ACHN (cell line): Measurements from ENCODE around the gene KDM4C.

Source experiments
- DNase-seq: peaks from one replicate; pipeline ENCODE4 v3.0.0-alpha.2; 2015
- in situ Hi-C: cut with HindIII; loops from 2 replicates; pipeline ENCODE4 v1.10.0; 2017; ENCODE audit warnings: low sequenced_read_pairs, low pct_ligation_motif_present, low pct_unique_long_range_greater_than_20kb

The KDM4C gene

GRCh38 chr9:6884990-6885389 is 127.2 kb downstream of the KDM4C start:
- DNase-seq: no peak
- in situ Hi-C loops: no loop called here

- no peak for DNase-seq
- in situ Hi-C loops: no loop called here
Observed at GRCh38 chr9:6887051-6887450, 129.3 kb downstream of the KDM4C start.

GRCh38 chr9:6889868-6890267 is 132.1 kb downstream of the KDM4C start:
- no peak for DNase-seq
- in situ Hi-C loops: no loop called here

DNA sequence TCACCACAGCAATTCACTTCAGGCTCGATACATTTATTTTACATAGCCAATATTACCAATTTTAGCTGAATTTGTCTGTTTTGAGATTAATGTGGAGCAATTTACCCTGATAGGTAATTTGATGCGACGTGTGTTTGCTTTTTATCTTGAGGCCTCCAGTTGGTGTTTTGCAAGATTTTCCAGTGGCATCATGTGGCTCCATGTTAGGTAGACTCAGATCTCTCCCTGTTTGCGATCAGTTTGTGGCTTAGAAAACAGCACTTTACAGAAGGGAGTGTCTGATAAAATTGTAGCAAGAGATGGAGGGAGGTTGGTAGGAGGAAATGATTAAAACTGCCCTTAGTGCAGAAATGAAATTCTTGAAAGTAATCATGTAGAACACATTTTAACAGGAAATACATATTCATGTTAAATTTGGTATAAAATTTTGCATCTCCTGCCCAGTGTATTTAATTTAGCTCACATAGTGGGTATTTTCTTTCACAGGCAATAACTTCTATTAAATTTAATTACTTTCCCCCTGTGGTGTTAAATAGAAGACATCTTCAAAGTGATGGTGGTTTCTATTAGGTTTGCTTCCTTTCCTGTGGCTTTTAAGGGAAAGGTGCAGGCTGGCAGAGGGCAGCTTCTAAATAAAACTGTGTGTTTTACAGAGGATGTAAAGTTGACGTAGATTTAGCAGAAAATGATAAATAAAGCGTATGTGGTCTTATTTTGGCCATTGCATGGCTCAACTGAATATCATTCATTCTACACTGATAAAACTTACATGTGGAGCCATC is 135.8 kb downstream of the KDM4C start:
- in situ Hi-C loops: no loop called here
- DNase-seq: no peak

GRCh38 chr9:6894135-6894534 is 136.4 kb downstream of the KDM4C start:
- in situ Hi-C loops: no loop called here
- no peak for DNase-seq

DNA sequence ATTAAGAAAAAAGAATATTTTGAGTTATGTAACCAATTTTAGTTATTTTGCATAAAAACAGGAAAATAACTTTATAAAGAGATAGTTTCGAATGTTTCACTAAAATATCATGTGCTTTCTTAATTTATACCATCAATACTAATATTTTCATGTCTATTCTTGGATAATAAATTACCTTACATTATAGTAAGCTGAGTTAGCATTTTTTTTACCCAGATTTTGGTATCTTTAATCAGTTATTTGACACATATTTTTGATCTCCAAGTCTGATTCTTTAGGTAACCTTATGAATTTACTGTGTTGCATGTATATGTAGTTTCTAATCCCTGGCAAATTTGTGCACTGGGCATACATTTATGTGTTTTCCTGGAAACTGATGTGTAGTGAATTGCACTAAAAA is 138.0 kb downstream of the KDM4C start:
- in situ Hi-C loops: no loop called here
- DNase-seq: no peak

DNA sequence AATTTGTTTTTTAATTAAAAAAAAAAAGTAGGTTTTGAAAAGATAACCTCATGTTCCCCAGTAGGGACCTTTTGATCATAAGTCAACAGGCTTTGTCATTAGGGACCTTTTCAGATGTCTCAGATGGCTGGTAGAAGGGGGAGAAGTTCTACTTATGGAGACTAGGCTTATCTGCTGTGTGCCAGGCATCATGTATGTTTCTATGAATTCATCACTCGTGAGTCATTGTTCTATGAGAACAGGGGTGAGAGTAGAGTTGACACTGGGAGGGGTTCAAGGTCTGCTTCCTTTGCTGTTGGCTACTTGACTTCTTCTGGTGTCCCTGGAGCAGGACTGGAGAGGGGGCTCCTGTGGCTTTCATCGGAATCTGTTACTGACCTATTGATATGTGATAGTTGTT is 138.8 kb downstream of the KDM4C start:
- in situ Hi-C loops: no loop called here

GRCh38 chr9:6897207-6897822 is 139.5 kb downstream of the KDM4C start:
- DNase-seq: no peak
- in situ Hi-C loops: no loop called here

More for the DNA sequence above, 138.8 kb downstream of the KDM4C start:
- DNase-seq: no peak

GRCh38 chr9:6897898-6898302 is 140.1 kb downstream of the KDM4C start:
- DNase-seq: no peak
- in situ Hi-C loops: no loop called here

GRCh38 chr9:6899274-6899673 is 141.5 kb downstream of the KDM4C start:
- DNase-seq: no peak
- in situ Hi-C loops: no loop called here

GRCh38 chr9:6900440-6900883 is 142.7 kb downstream of the KDM4C start:
- no peak for DNase-seq
- in situ Hi-C loops: no loop called here

GRCh38 chr9:6901180-6901579 is 143.4 kb downstream of the KDM4C start:
- in situ Hi-C loops: no loop called here
- no peak for DNase-seq

- DNase-seq: peak; percentile 9
- in situ Hi-C loops: no loop called here
Observed at GRCh38 chr9:6902423-6902822, 144.7 kb downstream of the KDM4C start.

GRCh38 chr9:6904371-6904770 is 146.6 kb downstream of the KDM4C start:
- DNase-seq: no peak
- in situ Hi-C loops: no loop called here

- in situ Hi-C loops: no loop called here
- no peak for DNase-seq
Observed at GRCh38 chr9:6905850-6906375, 148.1 kb downstream of the KDM4C start.

DNA sequence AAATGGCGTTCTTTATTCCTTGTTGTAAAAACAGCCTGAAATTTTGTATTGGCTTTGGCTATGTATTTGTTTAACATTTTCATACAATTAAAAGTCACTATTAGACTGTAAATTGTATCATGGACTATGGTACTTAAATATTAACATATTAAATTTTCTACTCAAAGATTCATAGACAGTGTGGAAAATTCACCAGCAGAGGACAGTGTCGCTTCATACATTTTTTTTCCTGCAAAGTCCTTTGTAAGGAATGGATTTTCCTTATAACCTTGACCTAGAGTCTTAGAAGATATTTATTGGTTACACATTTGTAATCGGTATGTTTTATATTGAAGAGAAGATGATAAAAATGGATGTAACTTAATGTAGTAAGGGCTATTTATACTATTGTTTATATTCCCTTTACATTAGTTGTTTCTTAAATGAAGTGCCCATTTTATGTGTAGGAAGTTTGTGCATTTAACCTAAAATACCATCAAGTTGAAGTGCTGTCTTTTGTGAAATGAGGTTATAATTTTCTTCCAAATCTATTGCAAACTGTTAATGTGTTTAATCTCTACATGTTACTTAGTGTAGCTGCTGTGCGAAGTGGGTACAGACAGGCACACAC is 150.1 kb downstream of the KDM4C start:
- in situ Hi-C loops: no loop called here
- DNase-seq: peak; percentile 59

GRCh38 chr9:6909181-6909580 is 151.4 kb downstream of the KDM4C start:
- in situ Hi-C loops: no loop called here
- DNase-seq: peak; percentile 45

DNA sequence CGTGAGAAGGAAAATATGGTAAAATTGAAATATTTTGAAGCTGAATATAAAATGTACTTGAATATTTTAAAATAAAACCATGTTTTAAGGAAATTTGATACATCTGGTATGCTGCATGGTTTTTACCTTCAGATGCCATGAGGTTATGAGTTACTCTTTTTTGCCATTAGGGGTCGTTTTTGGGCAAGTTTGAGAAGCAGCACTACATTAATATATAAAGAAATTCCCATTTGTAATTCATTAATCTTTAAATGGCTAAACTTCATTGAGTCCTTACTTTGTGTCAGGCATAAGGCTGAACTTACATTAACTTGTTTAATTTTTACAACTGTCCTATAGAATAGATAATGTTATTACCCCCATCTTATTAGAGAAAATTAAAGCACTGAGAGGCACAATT is 152.3 kb downstream of the KDM4C start:
- DNase-seq: peak; percentile 45
- in situ Hi-C loops: no loop called here

DNA sequence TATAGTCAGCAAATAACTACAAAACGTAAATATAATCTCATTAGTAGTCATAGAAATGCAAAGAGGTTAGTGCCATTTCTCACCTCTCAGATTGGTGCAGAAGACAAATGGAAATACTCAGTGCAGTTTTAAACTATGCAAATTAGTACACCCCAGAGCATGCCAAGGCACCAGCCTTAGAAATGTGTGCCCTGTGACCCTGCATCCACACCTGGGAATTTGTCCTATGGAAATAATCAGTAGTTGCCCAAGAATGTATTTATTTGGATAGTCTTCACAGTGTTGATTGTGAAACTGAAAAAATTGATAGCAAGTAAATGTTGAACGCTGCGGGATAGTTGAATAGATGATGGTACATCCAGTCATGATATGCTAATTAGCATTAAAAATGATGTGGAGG is 152.7 kb downstream of the KDM4C start:
- in situ Hi-C loops: no loop called here
- no peak for DNase-seq
